Measurements from ENCODE around the gene NGDN.

Gene NGDN

GRCh38 chr14:23513818-23514643 is 44.5 kb downstream of the NGDN start:
- Histone ChIP-seq H3K9ac (ENCODE audit: low read length) (no peak overlapping the region), H3K36me3 (ENCODE audit: control insufficient read depth, insufficient read depth, low read length, severe bottlenecking) (no peaks in the 10 kb centered on the region), H3K4me1 (ENCODE audit: control insufficient read depth, insufficient read depth, low read length) (peaks cover 13% of the 10 kb centered on the region), H3K27me3 (replicated peaks; ENCODE audit: control insufficient read depth, insufficient read depth, low read length) (no peaks in the 10 kb centered on the region), H3K9me3 (ENCODE audit: control insufficient read depth, low read length) (no peaks in the 10 kb centered on the region), H3K4me3 (ENCODE audit: low read length) (no peak overlapping the region)
- DNase-seq (ENCODE audit: low read depth): no peak

GRCh38 chr14:23514644-23514957 is 45.1 kb downstream of the NGDN start:
- Histone ChIP-seq H3K36me3 (ENCODE audit: control insufficient read depth, insufficient read depth, low read length, severe bottlenecking) (no peaks in the 10 kb centered on the region), H3K4me3 (ENCODE audit: low read length) (no peak overlapping the region), H3K4me1 (ENCODE audit: control insufficient read depth, insufficient read depth, low read length) (peaks cover 13% of the 10 kb centered on the region), H3K27me3 (replicated peaks; ENCODE audit: control insufficient read depth, insufficient read depth, low read length) (no peaks in the 10 kb centered on the region), H3K9me3 (ENCODE audit: control insufficient read depth, low read length) (no peaks in the 10 kb centered on the region), H3K9ac (ENCODE audit: low read length) (no peak overlapping the region)
- no peak for DNase-seq (ENCODE audit: low read depth)

- no peak overlapping the region for H3K9ac ChIP-seq (ENCODE audit: low read length)
- H3K9me3 ChIP-seq (ENCODE audit: control insufficient read depth, low read length): no peaks in the 10 kb centered on the region
- no peak overlapping the region for H3K4me3 ChIP-seq (ENCODE audit: low read length)
- DNase-seq (ENCODE audit: low read depth): no peak
- H3K4me1 ChIP-seq (ENCODE audit: control insufficient read depth, insufficient read depth, low read length): peaks cover 13% of the 10 kb centered on the region
- no peaks in the 10 kb centered on the region for H3K27me3 ChIP-seq (replicated peaks; ENCODE audit: control insufficient read depth, insufficient read depth, low read length)
- no peaks in the 10 kb centered on the region for H3K36me3 ChIP-seq (ENCODE audit: control insufficient read depth, insufficient read depth, low read length, severe bottlenecking)
Measured at GRCh38 chr14:23517650-23518326, 48.3 kb downstream of the NGDN start.

GRCh38 chr14:23518709-23519108 is 49.2 kb downstream of the NGDN start:
- no peaks in the 10 kb centered on the region for H3K9me3 ChIP-seq (ENCODE audit: control insufficient read depth, low read length)
- no peak for DNase-seq (ENCODE audit: low read depth)
- H3K4me3 ChIP-seq (ENCODE audit: low read length): no peak overlapping the region
- H3K36me3 ChIP-seq (ENCODE audit: control insufficient read depth, insufficient read depth, low read length, severe bottlenecking): no peaks in the 10 kb centered on the region
- H3K9ac ChIP-seq (ENCODE audit: low read length): no peak overlapping the region
- H3K4me1 ChIP-seq (ENCODE audit: control insufficient read depth, insufficient read depth, low read length): peaks cover 13% of the 10 kb centered on the region
- H3K27me3 ChIP-seq (replicated peaks; ENCODE audit: control insufficient read depth, insufficient read depth, low read length): no peaks in the 10 kb centered on the region

GRCh38 chr14:23520899-23521533 is 51.5 kb downstream of the NGDN start:
- no peaks in the 10 kb centered on the region for H3K9me3 ChIP-seq (ENCODE audit: control insufficient read depth, low read length)
- no peak overlapping the region for H3K9ac ChIP-seq (ENCODE audit: low read length)
- H3K36me3 ChIP-seq (ENCODE audit: control insufficient read depth, insufficient read depth, low read length, severe bottlenecking): no peaks in the 10 kb centered on the region
- H3K4me3 ChIP-seq (ENCODE audit: low read length): no peak overlapping the region
- no peak for DNase-seq (ENCODE audit: low read depth)
- H3K27me3 ChIP-seq (replicated peaks; ENCODE audit: control insufficient read depth, insufficient read depth, low read length): no peaks in the 10 kb centered on the region
- peaks cover 13% of the 10 kb centered on the region for H3K4me1 ChIP-seq (ENCODE audit: control insufficient read depth, insufficient read depth, low read length)

GRCh38 chr14:23521785-23522640 is 52.5 kb downstream of the NGDN start:
- Histone ChIP-seq H3K9ac (ENCODE audit: low read length) (no peak overlapping the region), H3K4me3 (ENCODE audit: low read length) (no peak overlapping the region), H3K27me3 (replicated peaks; ENCODE audit: control insufficient read depth, insufficient read depth, low read length) (no peaks in the 10 kb centered on the region), H3K36me3 (ENCODE audit: control insufficient read depth, insufficient read depth, low read length, severe bottlenecking) (no peaks in the 10 kb centered on the region), H3K4me1 (ENCODE audit: control insufficient read depth, insufficient read depth, low read length) (peaks cover 13% of the 10 kb centered on the region), H3K9me3 (ENCODE audit: control insufficient read depth, low read length) (no peaks in the 10 kb centered on the region)
- no peak for DNase-seq (ENCODE audit: low read depth)

- no peaks in the 10 kb centered on the region for H3K27me3 ChIP-seq (replicated peaks; ENCODE audit: control insufficient read depth, insufficient read depth, low read length)
- H3K9me3 ChIP-seq (ENCODE audit: control insufficient read depth, low read length): no peaks in the 10 kb centered on the region
- H3K4me1 ChIP-seq (ENCODE audit: control insufficient read depth, insufficient read depth, low read length): peaks cover 13% of the 10 kb centered on the region
- H3K4me3 ChIP-seq (ENCODE audit: low read length): no peak overlapping the region
- DNase-seq (ENCODE audit: low read depth): no peak
- H3K36me3 ChIP-seq (ENCODE audit: control insufficient read depth, insufficient read depth, low read length, severe bottlenecking): no peaks in the 10 kb centered on the region
- H3K9ac ChIP-seq (ENCODE audit: low read length): no peak overlapping the region
Measured at GRCh38 chr14:23522643-23523198, 53.2 kb downstream of the NGDN start.

- Histone ChIP-seq H3K36me3 (ENCODE audit: control insufficient read depth, insufficient read depth, low read length, severe bottlenecking) (no peaks in the 10 kb centered on the region), H3K27me3 (replicated peaks; ENCODE audit: control insufficient read depth, insufficient read depth, low read length) (no peaks in the 10 kb centered on the region), H3K4me1 (ENCODE audit: control insufficient read depth, insufficient read depth, low read length) (peaks cover 6% of the 10 kb centered on the region), H3K9ac (ENCODE audit: low read length) (no peak overlapping the region), H3K9me3 (ENCODE audit: control insufficient read depth, low read length) (no peaks in the 10 kb centered on the region), H3K4me3 (ENCODE audit: low read length) (no peak overlapping the region)
- no peak for DNase-seq (ENCODE audit: low read depth)
Measured at GRCh38 chr14:23523229-23524016, 53.9 kb downstream of the NGDN start.

- H3K27me3 ChIP-seq (replicated peaks; ENCODE audit: control insufficient read depth, insufficient read depth, low read length): no peaks in the 10 kb centered on the region
- H3K9ac ChIP-seq (ENCODE audit: low read length): no peak overlapping the region
- peaks cover 5% of the 10 kb centered on the region for H3K4me1 ChIP-seq (ENCODE audit: control insufficient read depth, insufficient read depth, low read length)
- H3K9me3 ChIP-seq (ENCODE audit: control insufficient read depth, low read length): no peaks in the 10 kb centered on the region
- H3K36me3 ChIP-seq (ENCODE audit: control insufficient read depth, insufficient read depth, low read length, severe bottlenecking): no peaks in the 10 kb centered on the region
- no peak overlapping the region for H3K4me3 ChIP-seq (ENCODE audit: low read length)
- no peak for DNase-seq (ENCODE audit: low read depth)
Measured at GRCh38 chr14:23524954-23525353, 55.5 kb downstream of the NGDN start.

- Histone ChIP-seq H3K9me3 (ENCODE audit: control insufficient read depth, low read length) (no peaks in the 10 kb centered on the region), H3K9ac (ENCODE audit: low read length) (no peak overlapping the region), H3K36me3 (ENCODE audit: control insufficient read depth, insufficient read depth, low read length, severe bottlenecking) (no peaks in the 10 kb centered on the region), H3K4me3 (ENCODE audit: low read length) (no peak overlapping the region), H3K27me3 (replicated peaks; ENCODE audit: control insufficient read depth, insufficient read depth, low read length) (no peaks in the 10 kb centered on the region), H3K4me1 (ENCODE audit: control insufficient read depth, insufficient read depth, low read length) (peaks cover 5% of the 10 kb centered on the region)
- DNase-seq (ENCODE audit: low read depth): no peak
Measured at GRCh38 chr14:23525611-23526010, 56.1 kb downstream of the NGDN start.
